HG03439 (cell line): ENCODE results near the gene MARCHF4.

Source experiments
- ATAC-seq: cut with Tn5 transposase; IDR thresholded peaks from one replicate; pipeline ENCODE4 v1.9.1; 2021; ENCODE audit warnings: mild to moderate bottlenecking, moderate library complexity; ENCODE audit not compliant: unreplicated experiment

MARCHF4 gene

DNA sequence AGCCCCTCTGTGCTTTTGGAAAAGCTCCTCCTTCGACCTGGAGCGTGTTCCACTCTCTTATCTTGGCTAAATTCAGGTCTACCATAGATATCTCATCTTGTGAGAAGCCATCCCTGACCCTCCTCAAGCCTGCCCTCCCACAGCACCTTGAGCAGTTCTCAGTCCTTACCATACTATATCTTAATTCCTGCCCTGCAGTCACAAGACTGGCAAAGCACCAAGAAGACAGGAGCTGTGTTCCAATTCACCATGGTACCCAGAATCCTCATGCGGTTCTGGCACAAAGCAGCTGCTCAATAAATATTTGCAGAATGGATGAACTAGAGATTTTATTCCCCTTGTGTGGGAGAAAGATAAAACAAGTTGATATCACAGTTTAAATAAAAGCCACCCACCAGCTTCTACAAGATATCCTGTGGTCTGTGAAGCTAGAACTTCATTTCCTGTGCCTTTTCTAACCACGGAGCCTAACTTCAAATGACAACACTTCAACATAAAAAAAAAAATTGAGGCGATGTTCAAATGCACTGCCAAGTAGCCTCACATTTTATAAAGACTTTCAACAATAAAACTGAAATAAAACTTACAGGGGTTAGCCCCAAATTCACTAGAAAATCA, 19.5 kb downstream of the MARCHF4 start:
- no peak for ATAC-seq

DNA sequence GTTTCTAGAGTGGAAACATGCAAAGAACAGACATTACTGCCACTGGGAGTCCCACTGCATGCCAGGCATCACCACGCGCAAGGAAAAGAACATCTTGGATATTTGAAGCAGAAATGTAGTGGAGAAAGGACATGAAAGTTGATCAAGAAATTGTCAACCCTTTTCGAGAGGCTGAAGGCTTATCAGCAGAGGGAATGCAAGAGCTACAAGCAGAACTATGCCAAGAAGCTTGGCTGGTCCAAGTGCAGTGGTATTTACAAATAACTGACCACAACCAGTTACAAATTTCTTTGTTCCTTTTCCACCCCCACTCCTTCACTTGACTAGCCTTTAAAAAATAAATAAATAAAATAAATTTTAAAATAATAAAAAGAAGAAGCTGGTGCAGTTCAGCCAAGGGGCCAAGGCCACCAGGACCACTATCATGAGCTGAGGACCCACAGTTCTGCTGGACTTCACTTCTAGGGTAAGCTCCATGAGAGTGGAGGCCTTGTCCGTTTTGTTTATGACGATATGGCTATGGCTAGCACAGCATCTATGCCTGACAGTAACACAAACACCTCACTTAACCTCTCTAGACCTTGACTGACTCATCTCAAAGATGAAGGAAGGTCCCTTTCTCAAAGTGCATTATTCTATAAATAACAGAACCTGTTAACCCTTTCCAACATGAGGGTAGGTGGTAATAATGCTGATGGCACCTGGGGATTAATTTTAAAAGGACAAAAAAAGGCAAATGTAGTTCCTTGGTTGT, 20.9 kb downstream of the MARCHF4 start:
- no peak for ATAC-seq

DNA sequence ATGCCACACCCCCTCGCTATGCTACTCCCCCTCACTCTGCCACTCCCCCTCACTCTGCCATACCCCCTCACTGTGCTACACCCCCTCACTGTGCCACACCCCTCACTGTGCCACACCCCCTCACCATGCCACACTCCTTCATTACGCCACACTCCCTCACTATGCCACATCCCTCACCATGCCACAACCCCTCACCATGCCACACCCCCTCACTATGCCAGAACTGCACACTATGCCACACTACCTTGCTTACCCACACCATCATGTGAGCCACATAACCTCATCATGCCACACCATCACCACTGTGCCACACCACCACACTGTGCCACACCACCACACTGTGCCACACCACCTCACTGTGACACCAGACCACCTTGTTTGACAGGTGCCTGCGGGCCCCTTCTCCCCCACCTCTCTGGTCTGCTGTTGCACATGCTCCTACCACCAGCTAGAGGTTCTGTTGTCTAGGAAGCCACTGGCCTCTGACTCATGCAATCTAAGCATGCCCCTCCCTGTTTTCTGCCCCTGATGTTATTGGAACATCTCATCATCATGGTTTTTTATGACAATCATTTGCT, 22.0 kb downstream of the MARCHF4 start:
- no peak for ATAC-seq

DNA sequence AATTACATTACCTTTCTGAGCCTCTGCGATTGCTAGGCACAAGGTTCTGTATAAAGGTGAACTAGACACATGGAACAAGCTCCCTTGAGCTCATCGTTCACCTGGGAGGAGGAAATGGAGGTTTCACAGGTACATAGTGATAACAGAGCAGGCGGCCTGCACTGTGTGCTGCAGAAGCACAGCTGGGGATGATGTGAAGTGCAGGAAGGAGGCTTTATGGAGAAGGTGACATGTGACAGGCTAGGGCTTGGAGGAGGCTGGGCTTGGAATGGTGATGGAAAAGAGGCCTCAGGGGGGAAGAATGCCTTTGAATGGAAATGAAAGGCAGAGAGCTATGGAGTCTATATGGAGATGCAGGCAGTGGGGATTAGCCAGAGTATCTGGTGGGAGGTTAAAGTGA, 22.9 kb downstream of the MARCHF4 start:
- no peak for ATAC-seq

DNA sequence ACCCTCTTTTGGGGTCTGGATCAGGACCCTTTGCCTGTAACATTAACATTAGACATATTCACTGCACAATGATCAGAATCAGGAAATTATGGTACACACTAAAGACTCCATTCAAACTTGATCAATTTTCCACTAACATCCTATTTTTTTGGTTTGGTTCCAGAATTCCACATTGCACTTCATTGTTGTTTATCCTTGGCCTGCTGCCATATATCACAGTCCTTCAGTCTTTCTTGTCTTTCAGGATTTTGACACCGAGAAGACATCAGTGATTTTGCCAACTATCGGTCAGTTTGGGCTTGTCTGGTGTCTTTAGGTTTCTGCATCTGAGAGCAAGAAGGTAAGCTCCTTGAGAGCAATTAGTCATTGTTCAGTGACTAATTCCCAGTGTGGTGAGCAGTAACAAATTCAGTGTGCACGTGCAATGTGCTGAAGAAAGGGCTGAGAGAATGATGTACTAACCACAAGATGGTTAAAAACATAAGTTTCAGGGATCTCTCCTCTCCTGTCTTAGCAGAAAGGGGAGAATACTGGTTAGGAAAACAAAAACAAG, 23.5 kb downstream of the MARCHF4 start:
- ATAC-seq, result no peak

DNA sequence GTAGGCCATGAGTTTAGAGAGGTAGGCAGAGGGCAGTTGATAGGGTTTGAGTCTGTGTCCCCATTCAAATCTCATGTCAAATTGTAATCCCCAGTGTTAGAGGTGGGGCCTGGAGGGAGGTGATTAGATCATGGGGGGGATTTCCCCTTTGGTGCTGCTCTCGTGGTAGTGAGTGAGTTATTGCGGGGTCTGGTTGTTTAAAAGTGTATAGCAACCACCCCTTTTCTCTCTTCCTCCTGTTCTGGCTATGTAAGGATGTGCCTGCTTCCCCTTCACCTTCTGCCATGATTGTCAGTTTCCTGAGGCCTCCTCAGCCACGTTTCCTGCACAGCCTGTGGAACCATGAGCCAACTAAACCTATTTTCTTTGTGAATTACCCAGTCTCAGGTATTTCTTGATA, 25.5 kb downstream of the MARCHF4 start:
- ATAC-seq, result no peak

DNA sequence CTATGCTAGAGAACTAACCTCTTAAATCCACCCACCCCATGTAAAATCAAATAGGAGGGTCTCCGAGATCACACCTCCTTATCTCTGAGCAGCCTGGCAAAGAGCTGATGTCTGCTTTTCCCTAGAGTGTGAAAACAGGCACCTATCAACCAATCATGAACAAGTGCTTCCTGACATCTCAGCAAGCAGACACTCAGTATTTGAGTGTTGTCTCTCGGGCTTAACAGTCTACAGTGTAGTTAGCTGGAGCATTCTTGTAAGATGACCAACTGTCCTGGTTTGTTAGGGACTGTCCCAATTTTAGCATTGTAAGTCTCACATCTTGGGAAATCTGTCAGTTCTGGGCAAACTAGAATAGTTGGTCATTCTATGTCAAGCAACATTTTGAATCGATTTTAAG, 26.4 kb downstream of the MARCHF4 start:
- no peak for ATAC-seq

DNA sequence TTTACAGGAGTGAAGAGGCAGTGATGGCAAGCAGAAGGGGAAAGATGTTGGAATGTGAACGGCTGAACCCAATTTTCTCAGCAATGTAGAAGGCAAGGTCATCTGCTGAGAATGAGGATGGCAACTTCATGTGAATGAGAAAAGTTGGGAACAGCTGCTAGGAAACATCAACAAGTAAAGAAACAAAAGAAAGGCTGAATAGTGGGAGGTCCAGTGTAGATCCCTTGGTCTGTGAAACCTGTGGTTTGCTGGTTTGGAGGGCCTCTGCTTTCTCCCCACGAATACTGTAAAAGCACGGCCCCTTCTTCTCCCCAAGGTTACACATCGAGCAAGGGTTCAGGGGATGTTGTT, 27.4 kb downstream of the MARCHF4 start:
- no peak for ATAC-seq

DNA sequence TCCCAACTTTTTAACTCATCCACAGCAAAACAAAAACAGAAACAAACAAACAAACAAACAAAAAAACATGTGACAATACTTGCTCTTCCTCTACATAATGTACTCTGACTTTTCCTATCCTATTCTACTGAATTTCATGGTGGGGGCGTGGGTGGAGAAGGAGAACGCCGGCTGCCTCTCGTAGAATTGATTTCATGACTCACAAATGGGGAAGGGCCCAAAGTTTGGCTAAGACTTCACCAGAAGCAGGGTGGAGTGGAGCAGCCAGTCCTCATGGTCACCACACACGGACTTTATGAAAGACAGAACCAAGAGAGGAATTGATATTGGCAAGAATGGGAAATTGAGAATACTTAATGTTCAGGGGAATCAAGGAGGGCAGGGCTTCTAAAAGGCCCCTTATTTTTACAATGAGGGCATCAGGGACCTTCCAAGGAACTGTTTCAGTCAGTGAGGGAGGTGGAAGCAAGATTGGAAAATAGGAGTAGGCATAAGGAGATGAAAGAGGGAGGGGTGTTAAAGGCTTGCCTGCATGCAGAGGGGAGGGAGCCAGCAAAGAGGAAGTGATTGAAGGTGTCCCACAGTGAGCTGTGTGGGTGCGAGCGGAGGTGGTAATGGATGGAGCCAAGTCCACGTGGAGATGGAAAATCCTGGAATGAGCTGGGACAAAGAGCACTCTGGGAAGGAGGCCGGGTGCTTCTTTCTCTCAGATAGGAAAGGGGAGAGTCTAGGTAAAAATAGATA, 27.9 kb downstream of the MARCHF4 start:
- no peak for ATAC-seq

DNA sequence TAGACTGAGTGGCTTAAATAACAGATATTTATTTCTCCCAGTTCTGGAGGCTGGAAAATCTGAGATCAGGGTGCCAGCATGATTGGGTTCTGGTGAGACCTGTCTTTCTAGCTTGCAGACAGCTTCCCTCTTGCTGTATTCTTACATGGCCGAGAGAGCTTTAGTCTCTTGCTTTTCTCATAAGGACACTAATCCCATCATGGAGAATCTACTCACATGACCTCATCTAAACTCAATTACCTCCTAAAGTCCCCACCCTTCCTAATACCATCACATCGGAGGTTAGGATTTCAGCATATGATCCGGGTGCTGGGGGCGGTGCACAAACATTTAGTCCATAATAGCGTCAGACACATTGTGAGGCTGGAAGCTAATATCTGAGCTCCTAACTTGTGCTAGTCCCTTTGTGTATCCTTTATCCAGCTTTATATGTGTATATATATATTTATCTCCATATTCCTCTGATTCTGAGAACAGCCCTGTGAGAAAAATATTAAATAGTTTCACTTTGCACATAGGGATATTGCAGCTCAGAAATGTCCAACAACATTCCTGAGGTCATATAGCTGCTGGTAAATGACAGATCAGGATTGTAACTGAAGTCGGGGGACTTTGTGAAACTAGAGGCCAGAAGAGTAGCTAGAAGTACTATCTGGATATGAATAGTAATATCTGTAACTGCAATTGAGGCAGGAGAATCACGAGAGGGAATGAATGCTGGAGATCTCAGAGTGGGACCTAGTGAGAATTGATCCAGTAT, 28.9 kb downstream of the MARCHF4 start:
- ATAC-seq, result no peak

DNA sequence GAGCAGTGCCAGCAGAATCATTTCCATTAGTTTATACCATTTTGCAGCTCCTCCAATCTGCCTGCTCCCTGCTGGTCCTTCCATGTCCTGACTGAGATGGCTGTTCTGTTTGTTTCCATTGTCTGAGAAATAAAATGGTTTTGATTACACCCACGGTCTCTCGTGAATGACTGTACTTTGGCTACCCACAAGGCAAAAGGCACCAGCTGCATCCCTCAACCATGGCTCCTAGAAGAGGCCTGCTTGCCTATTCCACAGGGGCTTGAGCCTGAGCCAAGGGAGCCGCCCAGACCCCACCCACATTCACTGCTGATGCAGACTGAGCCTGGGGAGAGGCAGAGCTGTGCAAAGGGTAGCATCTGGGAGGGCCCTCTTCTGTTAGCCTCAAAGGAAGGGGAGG, 31.2 kb downstream of the MARCHF4 start:
- no peak for ATAC-seq

DNA sequence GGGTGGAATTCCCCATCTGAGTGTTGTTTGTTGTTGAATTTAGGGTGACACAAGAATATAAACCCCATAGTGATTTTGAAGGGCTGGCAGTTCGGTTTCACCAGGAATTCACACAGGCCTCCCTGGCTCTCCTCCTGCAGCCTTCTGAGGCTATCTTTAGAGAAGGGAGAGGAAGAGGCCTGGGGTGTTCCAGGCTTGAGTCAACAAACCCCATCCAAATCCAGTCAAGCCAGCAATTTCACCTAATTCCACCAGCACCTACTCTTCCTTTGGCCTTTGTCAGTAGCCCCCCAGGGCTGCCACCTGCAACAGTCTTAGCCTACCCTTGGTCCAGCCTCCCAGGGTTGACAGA, 32.0 kb downstream of the MARCHF4 start:
- ATAC-seq, result no peak

DNA sequence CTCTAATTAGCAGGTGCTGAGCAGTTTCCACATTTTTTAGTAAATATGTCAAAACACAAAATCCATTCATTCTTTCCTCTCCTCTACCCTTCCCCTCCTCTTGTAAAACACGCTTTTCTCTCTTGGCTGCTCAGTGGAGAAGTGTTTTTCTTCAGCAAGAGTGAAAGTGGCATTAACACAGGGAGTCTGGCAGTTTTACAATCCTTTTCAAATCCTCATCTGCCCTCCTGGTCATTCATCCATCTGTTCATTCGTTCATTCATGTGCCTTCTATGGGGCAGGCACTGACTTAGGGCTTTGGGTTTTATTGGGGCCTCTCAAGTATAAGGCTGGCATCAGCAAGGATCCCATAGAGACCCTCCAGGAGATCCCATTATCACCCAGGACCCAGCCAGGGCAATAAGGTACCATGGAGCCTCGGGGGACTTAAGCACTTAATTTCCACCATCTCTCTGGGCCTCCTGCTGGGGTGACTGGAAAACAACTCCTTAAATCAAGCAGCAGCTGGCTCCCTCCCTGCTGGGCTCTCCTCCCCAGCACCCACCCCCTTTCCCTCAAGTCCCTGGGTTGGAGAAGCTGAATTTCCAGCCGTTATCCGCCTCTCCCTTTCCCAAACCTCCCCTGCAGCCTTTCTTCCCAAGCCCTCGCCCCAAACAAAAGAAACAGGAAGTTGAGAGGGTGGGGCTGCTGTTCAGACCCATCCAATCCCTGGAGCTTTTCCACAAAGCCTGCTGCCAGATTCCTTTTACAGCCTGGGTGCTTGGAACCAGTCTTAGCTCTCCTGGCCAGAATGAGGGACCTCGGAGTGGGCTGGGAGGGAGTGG, 32.6 kb downstream of the MARCHF4 start:
- no peak for ATAC-seq

DNA sequence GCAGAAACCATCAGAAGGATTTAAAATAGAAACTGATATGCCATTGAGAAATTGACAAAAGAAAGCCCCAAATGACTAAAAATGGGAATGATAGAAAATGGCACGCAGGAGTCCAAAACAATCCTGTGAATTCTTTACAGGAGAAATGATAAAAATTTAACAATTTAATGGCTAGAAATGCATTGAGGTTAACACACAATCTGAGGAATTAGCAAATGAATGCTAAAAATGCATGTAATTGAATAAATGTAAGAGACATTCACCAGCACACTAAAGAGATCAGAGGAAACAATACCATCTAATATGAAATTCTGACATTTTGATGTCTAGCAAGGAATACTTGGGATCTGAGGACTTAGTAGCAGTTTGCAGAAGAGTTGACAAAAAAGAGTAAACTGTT, 37.0 kb downstream of the MARCHF4 start:
- no peak for ATAC-seq

DNA sequence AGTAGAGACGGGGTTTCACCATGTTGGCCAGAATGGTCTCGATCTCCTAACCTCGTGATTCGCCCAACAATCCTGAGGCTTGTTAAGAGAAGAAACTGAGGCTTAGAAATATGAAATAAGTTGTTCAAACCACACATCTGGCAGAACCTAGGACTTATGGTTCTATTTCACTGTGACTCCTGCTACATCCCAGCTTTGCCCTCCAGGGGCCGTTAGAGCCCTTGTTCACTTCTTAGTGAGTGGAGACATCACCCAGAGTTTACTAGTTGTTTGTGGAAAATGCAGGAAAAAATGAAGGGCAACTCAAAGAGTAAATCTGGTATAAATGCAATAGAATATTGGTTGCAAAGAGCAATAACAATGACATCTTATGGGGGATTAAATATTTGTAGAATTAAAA, 43.9 kb downstream of the MARCHF4 start:
- ATAC-seq, result no peak

DNA sequence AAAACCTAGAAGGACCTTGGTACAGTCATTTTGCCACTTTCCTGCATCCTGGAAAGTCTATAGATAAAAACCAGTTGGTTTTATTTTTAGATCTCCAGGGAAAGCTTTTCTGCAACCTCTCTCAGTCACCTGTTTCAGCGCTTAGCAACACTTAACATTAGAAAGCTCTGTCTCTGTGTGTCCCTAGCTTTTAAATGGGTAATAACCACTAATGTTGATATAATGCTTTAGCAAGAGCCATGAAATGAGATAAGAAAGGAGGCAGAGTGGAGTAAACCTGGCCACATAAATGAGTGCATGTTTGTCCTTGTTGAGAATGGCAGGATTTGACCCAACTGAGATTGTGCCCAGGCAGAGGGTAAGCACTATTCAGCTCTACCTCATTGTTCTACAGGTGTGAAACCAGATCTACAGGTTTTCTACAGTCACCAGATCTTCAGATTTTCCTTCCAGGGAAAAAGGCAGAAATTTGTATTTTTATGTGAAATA, 44.8 kb downstream of the MARCHF4 start:
- no peak for ATAC-seq
